ENCODE results near the gene COBL. TPM values are rescaled to one million over a fixed set of nuclear protein-coding genes. Genes with fewer than 3 reads are reported as not detected.

COBL gene
- total and polyA plus RNA-seq, 2 of the 8 experiments (the other 6 are each of a cell fraction or from before 2014, with no cell fraction given), result 13.8 to 40.4 TPM

GRCh38 chr7:51135576-51135975 is 181.0 kb downstream of the COBL start:
- Histone ChIP-seq H3K4me1 (replicated peaks in 1 of 4; ENCODE audit: control insufficient read depth in 3 of 4, insufficient read depth in 4 of 4, low read length in 3 of 4) (no peaks in the 10 kb centered on the region), H2BK120ac (replicated peaks; ENCODE audit: low read depth, low read length) (no peak overlapping the region), H4K5ac (ENCODE audit: insufficient read length, low read depth, low read length) (no peak overlapping the region), H3K27me3 (replicated peaks in 1 of 4; ENCODE audit: control insufficient read depth in 3 of 4, extremely low read depth in 1 of 4, insufficient read depth in 3 of 4, low read length in 3 of 4) (peaks cover 0 to 1% (median 0%) of the 10 kb centered on the region in 4 experiments; a peak in 1 of 7 replicates), H3K36me3 (ENCODE audit: control insufficient read depth in 2 of 4, insufficient read depth in 4 of 4, low read length in 3 of 4) (peaks cover 0 to 14% (median 9%) of the 10 kb centered on the region in 4 experiments; a peak in 5 of 8 replicates), H2BK20ac (ENCODE audit: low read length) (no peak overlapping the region), H2BK15ac (ENCODE audit: low read length) (no peak overlapping the region), H2AFZ (ENCODE audit: low read length) (no peak overlapping the region), H3K4ac (replicated peaks; ENCODE audit: insufficient read length, low read depth, low read length) (no peak overlapping the region), H2BK12ac (ENCODE audit: low read depth, low read length) (no peak overlapping the region), H2BK5ac (ENCODE audit: low read depth, low read length) (no peak overlapping the region), H4K91ac (replicated peaks; ENCODE audit: insufficient read length, low read length) (no peak overlapping the region), H2AK5ac (ENCODE audit: low read depth, low read length) (no peak overlapping the region), H3K23me2 (ENCODE audit: low read depth, low read length) (peaks cover 2% of the 10 kb centered on the region; the same call in 1 of the 2 replicates), H3K27ac (ENCODE audit: low read depth, low read length) (no peak overlapping the region), H3K4me3 (ENCODE audit: extremely low read depth in 1 of 4, insufficient read depth in 2 of 4, low read depth in 3 of 4, low read length in 4 of 4) (no peak overlapping the region), H4K8ac (ENCODE audit: extremely low read depth, insufficient read depth, low read length) (no peak overlapping the region), H3K9ac (replicated peaks in 1 of 4; ENCODE audit: extremely low read depth in 1 of 4, low read depth in 3 of 4, low read length in 3 of 4) (no peak overlapping the region), H3K14ac (ENCODE audit: insufficient read length) (no peak overlapping the region), H4K20me1 (replicated peaks in 1 of 2; ENCODE audit: control insufficient read depth in 1 of 2, insufficient read depth in 2 of 2, low read length in 2 of 2) (peaks cover 0 to 4% of the 10 kb centered on the region in 2 experiments), H3K18ac (ENCODE audit: extremely low read depth, low read length) (no peak overlapping the region), H3K4me2 (ENCODE audit: insufficient read depth in 1 of 2, low read depth in 2 of 2, low read length in 2 of 2) (no peak overlapping the region), H3K9me3 (ENCODE audit: insufficient read depth in 2 of 2, low read depth in 1 of 2, low read length in 1 of 2) (peaks cover 0 to 3% of the 10 kb centered on the region in 2 experiments; a peak in 2 of 4 replicates), H3K79me2 (ENCODE audit: control insufficient read depth in 1 of 2, insufficient read depth in 2 of 2, low read length in 2 of 2) (peaks cover 0 to 6% of the 10 kb centered on the region in 2 experiments; a peak in 1 of 4 replicates), H3K79me1 (ENCODE audit: low read depth, low read length) (no peaks in the 10 kb centered on the region; the same call in 1 of the 2 replicates), H3K23ac (ENCODE audit: insufficient read length) (no peak overlapping the region), H3K56ac (replicated peaks; ENCODE audit: insufficient read length, low read depth, low read length) (no peak overlapping the region)
- DNase-seq (ENCODE audit: low read depth in 1 of 2, low spot score in 2 of 2), result no peak
- POLR2A ChIA-PET (ENCODE audit: partially characterized antibody), result no interaction called here
- CTCF ChIA-PET (ENCODE audit: partially characterized antibody), result interaction anchor here (1.0 to 2.5 kb wide), 6 partner anchors 9 to 231 kb away, joined by 3 to 6 read pairs (median 4); no protein-coding TSS in a partner anchor
- TF ChIP-seq CEBPB (IDR thresholded peaks at IDR 0.05; ENCODE audit: low read depth, low read length) (no peak), TEAD4 (IDR thresholded peaks at IDR 0.05; ENCODE audit: low read depth, low read length) (no peak), ASH2L (IDR thresholded peaks at IDR 0.05; ENCODE audit: low read length) (no peak), CBX5 (IDR thresholded peaks at IDR 0.05; ENCODE audit: low read depth, low read length) (no peak), E2F6 (IDR thresholded peaks at IDR 0.05) (no peak), JUND (IDR thresholded peaks at IDR 0.05; ENCODE audit: low read length) (no peak), SRF (IDR thresholded peaks at IDR 0.05; ENCODE audit: low read depth, low read length) (no peak)
- 100% methylated on average over 2 of the region's 2 CpGs; no CpG with 5 or more reads in 1 of the 2 experiments for WGBS, 2 experiments (ENCODE audit: extremely low coverage in 1 of 2, insufficient coverage in 1 of 2, insufficient read length in 1 of 2, insufficient replicate concordance in 2 of 2, low coverage in 1 of 2, low lambda C conversion rate in 2 of 2, missing lambda C conversion rate in 1 of 2)
- no peak for FAIRE-seq
